GM21367 (cell line): ENCODE measurements around the gene ABCC9.

Experiments
- ATAC-seq: cut with Tn5 transposase; IDR thresholded peaks from one replicate; pipeline ENCODE4 v1.9.1; 2021; ENCODE audit not compliant: unreplicated experiment

The ABCC9 gene

DNA sequence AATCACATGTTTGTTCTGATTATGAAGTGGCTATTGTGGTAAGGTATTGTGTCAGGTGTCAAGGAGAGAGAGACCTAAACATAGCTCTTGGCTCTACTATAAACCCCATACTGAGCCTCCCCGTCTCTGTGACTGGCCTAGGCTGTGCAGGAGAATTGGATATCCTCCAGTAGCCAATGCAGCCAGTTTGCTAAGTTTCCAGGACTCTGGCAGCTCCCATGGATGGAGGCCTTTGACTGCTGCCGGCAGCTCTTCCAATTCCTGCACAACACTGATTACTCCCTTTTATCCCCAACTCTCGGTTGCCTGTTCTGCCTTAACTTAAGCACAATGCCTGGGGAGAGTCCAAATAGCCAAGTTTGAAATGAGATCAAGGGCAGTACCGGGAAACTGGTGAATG, 59.3 kb downstream of the ABCC9 start:
- ATAC-seq = no peak

DNA sequence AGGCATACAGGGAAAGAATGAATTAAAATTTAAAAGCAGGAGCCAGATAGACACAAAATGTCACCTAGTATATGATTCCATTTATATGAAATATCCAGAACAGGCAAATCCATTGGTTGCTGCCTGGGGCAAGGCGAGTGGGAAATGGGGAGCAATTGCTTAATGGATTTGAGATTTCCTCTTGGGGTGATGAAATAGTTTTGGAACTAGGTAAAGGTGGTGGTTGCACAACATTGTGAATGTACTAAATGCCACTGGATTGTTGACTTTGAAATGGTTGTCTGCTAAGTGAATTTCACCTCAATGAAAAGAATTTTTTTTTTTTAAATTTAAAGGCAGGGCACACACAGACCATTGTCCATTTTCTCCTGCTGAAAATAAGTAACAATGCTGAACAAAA, 61.9 kb downstream of the ABCC9 start:
- ATAC-seq = no peak

DNA sequence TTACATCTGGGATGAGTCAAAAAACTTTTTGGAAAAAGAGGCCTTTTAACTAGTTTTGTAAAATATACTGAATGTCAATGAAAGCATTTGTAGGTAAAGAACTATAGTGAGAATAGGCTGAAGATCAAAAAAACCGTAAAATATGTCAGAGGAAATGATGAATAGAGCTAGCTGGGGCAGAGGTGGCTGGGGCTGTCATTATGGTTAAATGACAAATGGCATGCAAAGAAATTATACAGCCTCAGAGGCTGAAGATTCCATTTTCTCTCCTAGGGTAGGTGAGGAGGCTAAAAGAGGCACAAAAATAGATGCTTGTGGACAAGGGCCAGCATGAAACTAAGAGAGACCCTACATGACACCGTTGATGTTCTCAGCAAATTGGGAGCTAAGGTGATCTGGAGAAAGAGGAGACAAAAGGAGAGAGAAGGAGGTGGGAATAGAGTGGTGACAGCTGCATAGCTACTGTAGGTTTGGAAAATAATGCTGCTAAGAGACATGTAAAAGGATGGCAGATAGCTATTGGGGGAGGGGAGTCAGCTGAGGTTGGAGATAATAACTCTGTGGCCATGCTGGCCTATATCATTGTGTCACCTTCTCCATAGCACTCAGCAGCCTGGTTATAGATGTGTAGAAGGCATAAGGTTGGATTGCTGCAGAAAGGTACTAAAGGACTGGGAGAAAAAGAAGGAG, 63.8 kb downstream of the ABCC9 start:
- no peak for ATAC-seq

DNA sequence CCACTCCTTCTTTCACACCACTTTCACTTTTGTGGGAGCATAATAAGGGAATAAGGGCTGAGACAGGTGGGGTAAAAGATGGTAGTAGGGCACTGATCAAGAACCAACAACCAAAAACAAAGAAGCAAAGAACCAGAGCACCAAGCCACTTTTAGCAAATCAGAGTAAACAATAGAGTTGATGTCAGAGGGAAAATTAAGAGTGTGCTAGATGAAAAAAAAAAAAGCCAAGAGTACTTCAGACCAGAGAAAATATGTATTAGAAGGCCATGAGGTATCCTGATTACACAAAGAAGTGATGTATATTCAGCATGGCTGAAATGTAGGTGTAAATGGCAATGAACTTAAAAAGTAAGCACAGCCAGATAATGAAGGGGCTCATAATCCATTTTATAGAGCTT, 75.4 kb downstream of the ABCC9 start:
- ATAC-seq = no peak

DNA sequence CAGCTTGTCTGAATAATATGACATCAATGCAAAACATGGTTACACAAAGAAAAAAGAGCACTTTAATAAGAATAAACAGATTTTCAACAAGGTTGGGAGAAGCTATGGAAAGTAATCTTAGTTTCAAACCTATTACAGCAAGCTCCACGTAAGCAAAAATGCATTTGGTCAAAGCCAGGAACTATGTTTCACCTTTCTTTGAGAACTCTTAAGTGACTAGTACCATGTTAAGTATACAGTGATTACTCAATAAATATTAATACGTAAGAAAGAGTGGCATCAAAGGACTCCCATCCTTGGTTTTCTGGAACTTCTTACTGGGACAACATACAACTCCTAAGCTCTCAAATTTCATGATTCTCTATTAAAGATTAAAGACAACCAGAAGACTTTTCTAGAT, 80.7 kb downstream of the ABCC9 start:
- no peak for ATAC-seq

DNA sequence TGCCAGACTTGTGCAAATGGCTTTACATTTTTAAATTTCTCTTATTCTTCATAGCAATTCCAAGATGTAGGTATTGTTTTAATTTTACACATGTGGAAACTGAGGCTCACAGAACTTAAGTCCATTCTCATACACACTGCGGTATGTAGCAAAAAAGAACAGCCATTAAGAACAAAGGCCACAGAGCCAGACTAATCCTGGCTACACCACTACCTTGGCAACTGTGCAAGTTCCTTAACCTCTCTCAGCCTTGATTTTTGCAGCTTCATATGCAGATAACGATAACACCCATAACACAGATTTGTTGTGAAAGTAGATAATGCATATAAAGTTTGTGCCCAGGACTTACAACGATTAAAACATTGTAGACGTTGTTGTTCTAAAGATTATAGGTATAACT, 81.1 kb downstream of the ABCC9 start:
- ATAC-seq = no peak

DNA sequence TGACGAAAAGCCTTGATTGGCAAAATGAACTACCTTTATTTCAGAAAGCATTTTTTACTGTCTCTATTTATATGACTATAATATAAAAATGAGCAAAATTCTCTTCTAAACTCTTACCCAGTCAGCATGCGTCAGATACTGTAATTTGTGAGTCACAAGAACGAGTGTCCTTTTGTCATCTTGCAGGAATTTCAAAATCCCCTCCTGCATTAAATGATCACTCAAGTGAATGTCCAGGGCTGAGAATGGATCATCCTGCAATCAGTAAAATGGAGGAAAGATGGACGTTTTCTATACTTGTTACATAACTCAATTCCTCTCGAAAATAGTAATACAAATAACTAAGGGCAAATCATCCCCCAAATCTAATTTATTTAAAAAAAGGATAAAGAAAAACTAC, 89.0 kb downstream of the ABCC9 start:
- ATAC-seq = no peak

DNA sequence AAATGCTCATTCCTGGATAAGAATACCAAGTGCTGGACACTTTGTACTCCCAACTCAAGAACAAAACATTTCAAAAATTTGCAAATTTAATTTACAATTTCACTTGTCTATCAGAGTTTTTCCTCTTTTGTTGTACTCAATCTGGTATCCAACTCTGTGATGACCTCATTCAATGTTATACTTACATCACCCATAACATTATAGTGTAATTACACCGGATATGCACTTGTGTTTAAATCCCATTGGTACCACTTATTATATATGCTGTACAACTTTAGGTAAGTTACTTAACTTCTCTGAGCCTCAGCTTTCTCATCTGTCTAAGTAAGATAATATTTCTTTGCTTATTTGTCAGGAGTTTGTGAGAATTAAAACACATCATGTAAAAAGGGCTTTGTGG, 90.1 kb downstream of the ABCC9 start:
- no peak for ATAC-seq

DNA sequence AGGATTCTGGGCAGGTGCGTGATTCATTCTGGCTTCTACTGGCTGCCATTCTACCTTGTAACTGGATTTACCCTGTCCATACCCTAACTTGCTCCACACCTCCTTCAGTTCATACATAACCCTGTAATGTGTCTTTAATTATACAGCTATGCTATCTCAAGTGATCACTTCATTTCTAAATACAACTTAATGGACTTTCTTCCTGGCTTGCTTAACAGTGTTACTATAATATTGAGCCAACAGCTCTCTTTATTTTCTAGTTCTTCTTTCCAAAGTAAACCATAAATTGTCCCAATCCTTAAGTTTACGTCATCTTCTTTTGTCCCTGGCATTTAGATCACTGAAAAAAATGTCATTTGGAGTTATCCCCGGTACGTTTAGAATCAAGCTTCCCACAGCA, 90.8 kb downstream of the ABCC9 start:
- ATAC-seq = no peak

DNA sequence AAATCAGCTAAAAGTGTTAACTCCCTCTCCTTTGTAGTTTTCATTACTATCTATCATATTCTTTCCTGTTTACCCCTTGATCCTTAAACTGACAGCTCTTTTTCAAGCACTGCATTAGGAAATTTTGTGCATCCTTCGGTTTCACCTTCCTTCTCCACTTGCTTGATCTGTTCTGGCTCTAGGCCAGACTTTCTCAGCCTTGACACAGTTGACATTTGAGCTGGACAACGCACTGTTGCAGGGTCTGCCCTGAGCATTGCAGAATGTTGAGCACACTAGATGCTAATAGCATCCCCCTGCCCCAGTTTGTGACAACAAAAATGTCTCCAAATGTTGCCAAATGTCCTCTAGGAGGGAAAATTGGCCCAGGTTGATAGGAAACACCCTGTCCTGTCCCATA, 91.3 kb downstream of the ABCC9 start:
- no peak for ATAC-seq

DNA sequence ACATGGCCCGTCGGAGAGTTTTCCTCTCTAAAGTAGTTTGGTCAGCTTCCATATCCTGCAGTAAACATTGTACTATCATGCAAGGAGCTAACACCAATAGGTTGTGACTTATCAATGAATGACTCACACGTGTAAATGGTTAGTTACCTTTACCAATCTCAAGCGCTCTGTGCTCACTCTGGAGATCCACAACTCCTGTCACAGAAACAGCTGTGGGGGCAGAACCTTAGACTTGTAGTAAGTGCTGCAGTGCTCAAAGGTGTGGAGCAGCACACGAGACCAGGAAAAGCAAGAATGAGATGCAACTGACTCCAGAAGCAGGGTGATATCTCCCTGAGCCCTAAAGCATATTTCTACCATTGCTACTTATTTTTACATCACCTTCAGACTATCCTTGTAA, 93.0 kb downstream of the ABCC9 start:
- ATAC-seq = no peak

DNA sequence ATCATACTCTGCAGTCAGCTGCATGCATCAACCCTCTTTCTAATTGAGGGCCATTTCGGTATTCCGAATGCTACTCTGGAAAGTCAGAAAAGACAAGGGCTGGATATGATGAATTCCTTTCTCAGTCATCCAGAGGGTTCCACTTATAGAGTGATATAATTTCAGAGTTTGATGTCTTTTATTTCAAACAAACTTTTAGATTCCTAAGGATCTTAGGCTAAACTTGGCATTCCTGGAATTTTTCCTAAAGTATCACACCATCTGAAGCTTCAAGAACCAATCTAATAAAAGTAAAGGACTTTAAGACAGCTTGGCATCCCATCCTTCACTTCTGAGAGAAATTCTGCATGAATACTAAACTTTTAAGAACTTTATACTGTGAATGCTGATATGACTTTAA, 97.4 kb downstream of the ABCC9 start:
- ATAC-seq = no peak

DNA sequence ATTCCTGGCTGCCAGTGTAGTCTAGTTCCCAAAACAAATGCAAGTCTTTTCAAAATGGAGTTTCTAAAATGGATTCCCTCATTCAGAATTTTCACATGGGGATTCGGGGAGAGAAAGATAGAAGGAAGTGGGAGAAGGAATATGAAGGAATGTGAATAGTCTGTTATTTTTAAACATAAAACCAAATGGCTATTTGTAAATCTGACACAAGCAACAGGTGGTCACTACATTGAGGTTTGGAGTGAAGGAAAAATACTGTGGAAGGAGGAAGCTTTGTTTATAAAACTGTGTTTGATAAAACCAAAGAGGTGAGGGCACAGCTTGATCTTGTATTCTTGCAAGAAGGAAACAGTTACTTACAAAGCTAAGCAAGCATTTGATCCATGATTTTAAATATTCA, 101.5 kb downstream of the ABCC9 start:
- ATAC-seq = no peak

DNA sequence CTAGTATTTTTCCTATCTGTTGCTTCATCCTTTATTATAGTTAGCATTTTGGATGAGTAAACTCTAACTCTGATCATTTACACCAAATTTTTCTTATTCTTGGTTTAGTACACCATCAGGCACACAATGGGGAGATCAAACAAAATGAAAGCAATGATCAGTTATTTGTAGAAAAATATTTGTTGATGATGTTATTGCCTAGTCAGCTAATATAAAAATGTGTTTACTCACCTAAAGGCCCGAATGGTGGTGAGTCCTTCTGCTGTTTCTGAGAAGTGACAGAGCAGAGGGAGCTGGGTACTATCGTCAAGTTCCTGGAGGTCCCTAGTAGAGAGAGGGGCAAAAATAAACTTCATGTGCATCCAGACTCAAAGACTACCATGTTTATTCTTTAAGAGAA, 103.4 kb downstream of the ABCC9 start:
- ATAC-seq = no peak

DNA sequence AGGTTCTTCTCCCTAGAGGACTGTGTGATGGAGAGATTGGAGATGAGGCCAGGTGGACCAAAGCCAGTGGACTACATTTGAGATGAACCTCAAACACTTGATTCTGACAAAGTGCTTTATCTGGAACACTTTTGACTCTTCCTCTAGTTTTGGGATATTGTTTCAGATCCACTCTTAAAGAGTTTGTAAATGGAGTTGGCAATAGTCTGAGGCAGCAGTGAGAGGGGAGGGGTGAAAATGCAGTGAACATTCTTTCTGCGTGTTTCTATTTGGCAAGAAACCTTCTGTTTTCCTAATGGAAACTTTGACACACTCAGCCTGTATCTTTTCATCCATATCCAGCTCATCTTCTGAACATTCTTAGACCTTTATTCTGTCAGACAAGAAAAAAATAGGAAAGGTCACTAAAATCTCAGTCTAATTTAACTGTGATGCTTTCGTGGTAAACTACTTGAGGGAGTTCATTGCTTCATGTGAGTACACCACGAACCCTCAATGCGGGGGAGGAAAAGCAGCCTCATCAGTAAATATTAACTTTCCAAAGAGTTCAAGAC, 109.4 kb downstream of the ABCC9 start:
- no peak for ATAC-seq

DNA sequence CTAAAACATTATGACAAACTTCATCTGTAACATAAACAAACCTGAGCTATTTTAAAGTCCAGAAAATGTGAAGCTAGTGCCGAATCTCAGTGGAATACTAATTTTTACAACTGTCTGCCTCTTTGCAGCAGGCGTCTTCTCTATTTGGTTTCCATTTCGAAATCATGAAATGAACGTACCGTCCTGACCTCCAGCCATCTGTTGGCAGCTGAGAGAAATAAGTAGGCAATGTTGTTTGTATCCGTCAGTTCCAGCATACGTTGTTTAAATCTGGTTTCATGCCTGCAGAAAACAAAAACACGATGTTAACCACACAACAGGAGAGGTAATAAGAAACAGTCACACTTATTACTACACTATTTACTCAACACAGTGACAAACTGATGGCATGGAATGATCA, 112.4 kb downstream of the ABCC9 start:
- ATAC-seq = no peak

DNA sequence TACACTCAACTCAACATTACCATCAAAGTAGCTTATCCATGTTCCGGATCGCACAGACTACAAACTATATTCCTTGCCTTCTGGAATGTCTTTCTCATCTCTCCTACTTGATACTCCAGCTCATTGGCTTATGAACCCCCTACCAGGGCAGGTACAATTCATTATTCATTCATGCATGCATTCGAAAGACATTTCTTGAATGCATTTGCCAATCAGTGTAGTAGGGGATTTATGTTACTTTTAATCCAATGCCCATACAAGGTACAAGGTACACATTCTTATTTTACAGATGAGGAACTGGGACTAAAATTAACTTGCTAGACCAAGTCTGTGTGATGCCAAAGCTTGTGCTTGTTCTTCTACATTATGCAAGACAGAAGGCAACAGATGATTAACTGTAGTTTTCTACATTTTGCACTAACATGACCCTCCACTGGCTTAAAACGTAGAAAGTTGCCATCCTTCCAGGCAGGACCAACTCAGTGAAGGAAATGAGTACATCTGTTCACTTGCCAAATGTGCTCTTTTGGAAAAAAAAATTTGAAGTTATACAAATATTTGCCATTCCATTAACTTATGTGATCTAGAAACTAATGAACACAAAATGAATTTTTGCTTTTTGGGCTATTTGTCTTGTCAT, 113.0 kb downstream of the ABCC9 start:
- no peak for ATAC-seq

DNA sequence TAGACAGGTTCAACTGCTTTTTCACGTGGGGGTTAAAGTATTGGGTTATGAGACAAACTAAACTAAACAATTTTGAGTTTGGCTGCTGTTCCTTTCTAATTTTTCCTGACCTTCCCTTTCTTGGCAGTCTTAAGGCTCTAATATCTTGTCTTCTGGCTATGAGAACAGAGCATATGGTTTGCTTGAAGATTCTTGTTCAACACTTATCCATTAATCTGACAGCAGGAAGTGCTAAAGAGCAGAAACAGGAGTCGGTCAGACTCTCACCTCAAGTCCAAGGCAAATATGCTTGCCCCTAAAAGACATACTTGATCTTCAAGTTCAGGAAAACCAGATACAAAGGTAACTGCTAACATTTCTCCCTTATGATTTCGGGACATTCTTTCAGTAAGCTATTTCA, 114.1 kb downstream of the ABCC9 start:
- no peak for ATAC-seq

DNA sequence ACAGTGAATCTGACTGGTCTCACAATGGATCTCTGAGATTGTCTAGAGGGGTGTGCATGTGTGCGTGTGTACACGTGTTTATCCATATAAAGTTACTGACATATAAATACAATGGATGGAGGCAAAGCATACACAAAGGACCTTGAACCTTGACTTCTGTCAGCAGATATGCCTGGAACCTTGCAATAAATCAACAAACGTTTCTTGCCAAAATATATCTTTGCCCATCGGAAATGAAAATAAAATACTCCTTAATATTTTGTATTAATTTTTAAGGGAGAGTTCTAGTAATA, 114.7 kb downstream of the ABCC9 start:
- ATAC-seq = no peak

DNA sequence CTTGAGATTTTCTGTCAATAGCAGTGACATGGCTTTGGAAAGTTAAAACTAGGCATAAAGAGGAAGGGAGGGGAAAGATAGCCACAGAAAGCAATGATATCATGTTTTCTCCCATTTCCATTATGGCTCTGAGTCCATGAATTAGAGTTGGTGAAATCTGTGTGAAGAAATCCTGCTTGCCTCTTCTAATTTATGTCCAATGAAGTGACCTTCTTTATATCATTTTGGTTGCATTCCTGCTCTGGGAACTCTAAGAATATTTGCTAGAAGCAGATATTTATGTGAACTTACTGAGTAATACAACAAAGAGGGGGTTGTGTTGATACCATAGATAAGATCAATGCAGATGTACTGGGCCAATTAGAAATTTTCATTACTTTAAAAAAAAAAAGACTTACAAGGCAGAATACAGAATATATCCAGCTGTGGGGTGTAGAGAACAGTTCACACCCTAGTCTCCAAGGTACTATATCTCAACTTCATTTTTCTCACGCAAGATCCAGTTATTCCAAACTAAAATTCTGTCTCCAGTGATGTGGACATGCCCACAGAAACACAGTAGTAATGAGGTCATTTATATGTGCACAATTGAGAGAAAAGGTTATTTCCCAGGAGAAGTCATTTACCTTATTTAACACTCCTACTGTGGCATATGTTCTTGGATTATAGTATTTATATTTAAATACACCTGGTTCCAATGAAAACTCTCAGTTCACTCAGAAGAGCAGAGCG, 115.2 kb downstream of the ABCC9 start:
- no peak for ATAC-seq

DNA sequence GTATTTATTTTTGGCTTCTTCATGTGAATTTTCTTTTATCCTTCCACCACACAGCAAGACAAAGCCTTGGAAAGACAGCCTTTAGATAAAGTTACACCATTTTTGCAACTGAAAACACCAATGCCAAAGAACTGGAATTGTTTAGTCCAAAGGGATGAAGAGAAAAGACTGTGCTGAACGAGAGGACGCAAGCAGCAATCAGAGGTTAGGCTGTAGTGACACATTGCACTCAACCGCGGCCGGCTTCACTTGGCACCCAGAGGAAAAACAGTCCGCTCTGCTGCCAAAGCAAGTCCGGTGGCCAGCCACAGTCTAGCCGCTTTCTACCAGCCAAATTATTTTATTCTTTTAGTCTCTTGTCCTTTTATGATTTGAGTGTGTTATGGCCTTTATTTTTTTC, 117.6 kb downstream of the ABCC9 start:
- no peak for ATAC-seq

DNA sequence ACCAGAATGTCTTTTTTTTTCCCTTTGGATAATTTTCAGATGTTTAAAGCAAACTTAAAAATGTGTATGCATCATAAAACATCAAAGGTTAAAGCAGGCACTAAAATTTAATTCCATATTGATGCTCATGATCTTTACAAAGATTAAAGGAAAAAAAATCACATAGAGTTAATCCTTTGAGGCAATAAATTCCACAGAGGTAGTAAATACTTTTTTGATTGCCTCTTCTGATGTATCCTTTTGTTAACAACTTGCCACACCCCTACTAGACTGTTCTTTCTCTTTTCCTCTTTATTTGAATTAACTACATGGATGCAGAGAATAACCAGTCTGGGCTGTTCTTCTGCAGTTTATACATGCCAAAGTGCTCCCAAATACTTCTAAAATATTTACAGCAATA, 121.5 kb downstream of the ABCC9 start:
- no peak for ATAC-seq
